VCaP (cell line): ENCODE results near the gene MAB21L4.

Source experiments
- H3K27ac ChIP-seq: fragments of 450-650 bp; 2 replicates; pipeline ENCODE4 v1.5.1; 2017
- CTCF ChIP-seq: fragments of 450-650 bp; conservative IDR thresholded peaks from 2 replicates; pipeline ENCODE4 v1.5.1; 2017; ENCODE audit warnings: mild to moderate bottlenecking, moderate library complexity

The MAB21L4 gene

GRCh38 chr2:240899468-240899865 lies 3.5 kb upstream of the MAB21L4 start:
- no peak for TF ChIP-seq CTCF
- H3K27ac ChIP-seq, result no peak overlapping the region

GRCh38 chr2:240898731-240899467 lies 2.9 kb upstream of the MAB21L4 start:
- peak overlapping the region; percentile 60 for H3K27ac ChIP-seq
- no peak for TF ChIP-seq CTCF

GRCh38 chr2:240898108-240898730 lies 2.3 kb upstream of the MAB21L4 start:
- no peak for TF ChIP-seq CTCF
- H3K27ac ChIP-seq, result peak overlapping the region; percentile 60

GRCh38 chr2:240896871-240897692 lies 1.1 kb upstream of the MAB21L4 start:
- H3K27ac ChIP-seq, result peak overlapping the region; percentile 60; the same call in 1 of the 2 replicates

GRCh38 chr2:240896394-240896793 lies 438 bp upstream of the MAB21L4 start:
- H3K27ac ChIP-seq, result peak overlapping the region; percentile 60; the same call in 1 of the 2 replicates
- no peak for TF ChIP-seq CTCF

More at GRCh38 chr2:240896871-240897692, 1.1 kb upstream of the MAB21L4 start:
- TF ChIP-seq CTCF, result no peak

GRCh38 chr2:240894836-240895558 lies 959 bp downstream of the MAB21L4 start:
- TF ChIP-seq CTCF, result no peak
- H3K27ac ChIP-seq, result no peak overlapping the region

GRCh38 chr2:240894006-240894405 lies 1.9 kb downstream of the MAB21L4 start:
- no peak for TF ChIP-seq CTCF
- no peak overlapping the region for H3K27ac ChIP-seq
